Liver (tissue), 3 donors: ENCODE data around the gene OR51E1.

Source experiments
- EGR1 ChIP-seq, 2 donors: IDR thresholded peaks; 2 replicates each; pipeline ENCODE4 v1.6.1; 2016 to 2018; ENCODE audit warnings: antibody characterized with exemption in 2 of 2, low read depth in 2 of 2
- FOXA1 ChIP-seq: IDR thresholded peaks from 2 replicates; pipeline ENCODE4 v1.6.1; 2016; ENCODE audit warnings: antibody characterized with exemption
- GABPA ChIP-seq, 2 donors: IDR thresholded peaks in 1 of 2; conservative IDR thresholded peaks in 1 of 2; 2 replicates each; pipeline ENCODE4 v1.6.1; 2016; ENCODE audit warnings: antibody characterized with exemption in 2 of 2, mild to moderate bottlenecking in 1 of 2, moderate library complexity in 1 of 2
- JUND ChIP-seq, 2 donors: IDR thresholded peaks; 2 replicates each; pipeline ENCODE4 v1.6.1; 2016; ENCODE audit warnings: antibody characterized with exemption in 2 of 2
- MAX ChIP-seq: IDR thresholded peaks from 2 replicates; pipeline ENCODE4 v1.6.1; 2016; ENCODE audit warnings: antibody characterized with exemption
- NR2F2 ChIP-seq: IDR thresholded peaks from 2 replicates; pipeline ENCODE4 v1.6.1; 2016; ENCODE audit warnings: antibody characterized with exemption
- RAD21 ChIP-seq, 2 donors: IDR thresholded peaks; 2 replicates each; pipeline ENCODE4 v1.6.1; 2016; ENCODE audit warnings: antibody characterized with exemption in 2 of 2, mild to moderate bottlenecking in 2 of 2
- REST ChIP-seq: IDR thresholded peaks from 2 replicates; pipeline ENCODE4 v1.6.1; 2016; ENCODE audit warnings: antibody characterized with exemption, mild to moderate bottlenecking
- RXRA ChIP-seq, 2 donors: IDR thresholded peaks; 2 replicates each; pipeline ENCODE4 v1.6.1; 2017 to 2018; ENCODE audit warnings: antibody characterized with exemption in 2 of 2, mild to moderate bottlenecking in 1 of 2
- SP1 ChIP-seq: IDR thresholded peaks from 2 replicates; pipeline ENCODE4 v1.6.1; 2018; ENCODE audit warnings: antibody characterized with exemption, mild to moderate bottlenecking
- YY1 ChIP-seq: IDR thresholded peaks from 2 replicates; pipeline ENCODE4 v1.6.1; 2016; ENCODE audit warnings: antibody characterized with exemption, mild to moderate bottlenecking
- TF ChIP-seq, protein P1 (sequence below): fragments of 150-350 bp; IDR thresholded peaks from 2 replicates; pipeline ENCODE4 v1.5.1; 2017; ENCODE audit warnings: improper control_type of control experiment, low read depth, low read length; ENCODE audit not compliant: missing input control
- TF ChIP-seq, protein P2 (sequence below): IDR thresholded peaks from 2 replicates; pipeline ENCODE4 v1.6.1; 2016; ENCODE audit warnings: antibody characterized with exemption
- donor health status: healthy.
- donor health status: healthy.

DNA sequence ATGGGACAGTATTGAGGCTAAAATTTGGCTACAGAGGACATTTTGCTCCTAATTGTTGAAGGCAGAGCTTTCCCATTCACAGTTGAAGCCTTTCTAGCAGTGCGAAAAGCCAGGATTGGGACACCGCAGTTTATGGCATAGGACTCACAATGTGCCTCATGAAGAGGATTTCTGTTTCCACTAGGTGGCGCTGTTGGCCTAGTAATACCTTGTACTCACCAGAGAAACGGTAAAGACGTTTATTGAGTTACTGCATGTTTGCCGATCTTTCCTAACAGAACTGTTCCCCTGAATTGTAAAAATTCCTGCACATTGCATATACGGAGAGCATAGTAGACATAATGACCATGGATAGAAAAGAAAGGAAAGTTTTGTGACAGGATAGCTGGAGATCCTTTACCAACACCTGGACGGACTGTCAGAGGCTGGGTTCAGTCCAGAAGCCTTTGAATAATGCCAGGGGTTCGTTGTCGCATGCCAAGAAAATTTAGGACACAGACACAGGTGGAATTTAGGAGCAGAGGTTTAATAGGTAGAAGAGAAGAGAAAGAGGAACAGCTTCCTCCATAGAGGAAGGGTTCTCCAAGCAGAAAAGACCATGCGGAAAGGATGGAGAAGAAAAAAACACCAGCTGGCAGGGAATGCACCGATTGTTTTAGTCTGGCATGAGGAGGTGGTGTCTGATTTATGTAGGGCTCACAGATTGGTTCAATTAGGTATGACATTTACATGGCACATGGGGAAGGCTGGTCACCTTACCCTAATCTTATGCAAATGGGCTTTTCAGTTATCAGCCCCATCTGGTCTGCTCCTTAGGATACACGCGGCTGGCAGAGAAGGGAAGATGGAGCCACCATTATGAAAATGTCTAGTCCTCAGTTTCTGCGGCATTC lies 17.3 kb upstream of the OR51E1 start:
- TF ChIP-seq, protein P1, sequence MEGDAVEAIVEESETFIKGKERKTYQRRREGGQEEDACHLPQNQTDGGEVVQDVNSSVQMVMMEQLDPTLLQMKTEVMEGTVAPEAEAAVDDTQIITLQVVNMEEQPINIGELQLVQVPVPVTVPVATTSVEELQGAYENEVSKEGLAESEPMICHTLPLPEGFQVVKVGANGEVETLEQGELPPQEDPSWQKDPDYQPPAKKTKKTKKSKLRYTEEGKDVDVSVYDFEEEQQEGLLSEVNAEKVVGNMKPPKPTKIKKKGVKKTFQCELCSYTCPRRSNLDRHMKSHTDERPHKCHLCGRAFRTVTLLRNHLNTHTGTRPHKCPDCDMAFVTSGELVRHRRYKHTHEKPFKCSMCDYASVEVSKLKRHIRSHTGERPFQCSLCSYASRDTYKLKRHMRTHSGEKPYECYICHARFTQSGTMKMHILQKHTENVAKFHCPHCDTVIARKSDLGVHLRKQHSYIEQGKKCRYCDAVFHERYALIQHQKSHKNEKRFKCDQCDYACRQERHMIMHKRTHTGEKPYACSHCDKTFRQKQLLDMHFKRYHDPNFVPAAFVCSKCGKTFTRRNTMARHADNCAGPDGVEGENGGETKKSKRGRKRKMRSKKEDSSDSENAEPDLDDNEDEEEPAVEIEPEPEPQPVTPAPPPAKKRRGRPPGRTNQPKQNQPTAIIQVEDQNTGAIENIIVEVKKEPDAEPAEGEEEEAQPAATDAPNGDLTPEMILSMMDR, result peak; percentile 56
- TF ChIP-seq RAD21 (IDR thresholded peaks at IDR 0.05) (peak; percentile 69 to 75), EGR1 (IDR thresholded peaks at IDR 0.05; ENCODE audit: low read depth in 2 of 2) (no peak), YY1 (no peak), NR2F2 (no peak), SP1 (no peak), JUND (IDR thresholded peaks at IDR 0.05) (no peak), REST (no peak), MAX (no peak), RXRA (IDR thresholded peaks at IDR 0.05) (no peak), FOXA1 (no peak), GABPA (IDR thresholded peaks at IDR 0.05 in 1 of 2, conservative IDR thresholded peaks at IDR 0.05 in 1 of 2) (no peak)
- TF ChIP-seq, protein P2, sequence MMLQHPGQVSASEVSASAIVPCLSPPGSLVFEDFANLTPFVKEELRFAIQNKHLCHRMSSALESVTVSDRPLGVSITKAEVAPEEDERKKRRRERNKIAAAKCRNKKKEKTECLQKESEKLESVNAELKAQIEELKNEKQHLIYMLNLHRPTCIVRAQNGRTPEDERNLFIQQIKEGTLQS, result no peak
